ENCODE results near the gene HPCAL1. TPM values are rescaled to one million over a fixed set of nuclear protein-coding genes. Genes with fewer than 3 reads are reported as not detected.
"Not testable (repeated sequence)": the region's sequence is repeated elsewhere in the genome, so short reads cannot be mapped to it uniquely, and the experiment has no call there.

HPCAL1 gene
- total RNA-seq, 1 donor from 2014 or later: 9.0 TPM

DNA sequence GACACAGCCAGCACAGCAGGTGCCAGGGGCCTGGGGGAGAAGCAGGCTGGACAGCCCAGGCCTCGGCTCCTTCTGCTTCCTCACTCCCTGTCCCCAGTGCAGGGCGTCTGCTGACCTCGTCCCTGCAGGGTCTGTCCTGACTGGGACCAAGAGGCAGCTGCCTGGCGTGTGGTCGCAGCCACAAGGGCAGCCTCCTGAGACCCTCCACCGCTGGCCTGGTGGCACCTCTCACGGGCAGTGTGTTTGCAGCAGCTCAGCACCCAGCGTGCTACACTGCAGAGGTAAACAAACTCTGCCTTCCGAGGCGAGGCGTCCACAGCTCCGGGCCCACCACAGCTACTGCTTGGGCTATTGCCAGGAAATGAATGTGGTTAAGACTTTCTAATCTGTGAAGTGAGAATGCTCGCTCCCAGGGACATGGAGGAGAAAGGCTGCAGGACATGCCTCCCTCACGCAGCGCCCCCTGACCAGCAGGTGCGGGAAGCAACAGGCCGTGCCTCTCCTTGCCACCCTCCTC is 46.1 kb upstream of the HPCAL1 start:
- Histone ChIP-seq H3K36me3 (ENCODE audit: control insufficient read depth, insufficient read depth, low read length) (no peaks in the 10 kb centered on the region), H3K27me3 (ENCODE audit: control insufficient read depth, insufficient read depth, low read length) (peaks cover 10% of the 10 kb centered on the region), H3K4me3 (ENCODE audit: low read depth, low read length) (no peak overlapping the region)
- FAIRE-seq (no peak), DNase-seq (ENCODE audit: low read depth) (no peak)
- TF ChIP-seq, protein P1, sequence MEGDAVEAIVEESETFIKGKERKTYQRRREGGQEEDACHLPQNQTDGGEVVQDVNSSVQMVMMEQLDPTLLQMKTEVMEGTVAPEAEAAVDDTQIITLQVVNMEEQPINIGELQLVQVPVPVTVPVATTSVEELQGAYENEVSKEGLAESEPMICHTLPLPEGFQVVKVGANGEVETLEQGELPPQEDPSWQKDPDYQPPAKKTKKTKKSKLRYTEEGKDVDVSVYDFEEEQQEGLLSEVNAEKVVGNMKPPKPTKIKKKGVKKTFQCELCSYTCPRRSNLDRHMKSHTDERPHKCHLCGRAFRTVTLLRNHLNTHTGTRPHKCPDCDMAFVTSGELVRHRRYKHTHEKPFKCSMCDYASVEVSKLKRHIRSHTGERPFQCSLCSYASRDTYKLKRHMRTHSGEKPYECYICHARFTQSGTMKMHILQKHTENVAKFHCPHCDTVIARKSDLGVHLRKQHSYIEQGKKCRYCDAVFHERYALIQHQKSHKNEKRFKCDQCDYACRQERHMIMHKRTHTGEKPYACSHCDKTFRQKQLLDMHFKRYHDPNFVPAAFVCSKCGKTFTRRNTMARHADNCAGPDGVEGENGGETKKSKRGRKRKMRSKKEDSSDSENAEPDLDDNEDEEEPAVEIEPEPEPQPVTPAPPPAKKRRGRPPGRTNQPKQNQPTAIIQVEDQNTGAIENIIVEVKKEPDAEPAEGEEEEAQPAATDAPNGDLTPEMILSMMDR (IDR thresholded peaks at IDR 0.05; ENCODE audit: insufficient read depth, low read length, severe bottlenecking): no peak

DNA sequence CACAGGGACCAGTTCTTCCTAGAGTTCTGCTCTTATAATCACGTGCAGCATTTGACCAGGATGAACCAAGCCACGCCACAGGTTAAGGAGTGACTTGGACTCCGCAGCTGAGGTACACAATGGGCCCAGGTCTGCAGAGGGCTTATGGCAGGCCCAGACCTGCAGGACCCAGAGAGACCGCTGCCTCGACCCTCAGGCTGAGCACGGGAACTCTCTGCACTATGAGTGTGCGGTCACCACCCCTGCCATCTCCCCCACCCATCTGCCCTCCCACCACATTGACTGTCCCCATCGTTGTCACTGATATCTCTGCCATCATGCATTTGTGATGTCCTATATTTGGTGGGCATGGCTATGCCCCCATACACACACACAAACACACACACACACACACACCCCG is 45.7 kb upstream of the HPCAL1 start:
- Histone ChIP-seq H3K36me3 (ENCODE audit: control insufficient read depth, insufficient read depth, low read length) (no peaks in the 10 kb centered on the region), H3K27me3 (ENCODE audit: control insufficient read depth, insufficient read depth, low read length) (peaks cover 9% of the 10 kb centered on the region), H3K4me3 (ENCODE audit: low read depth, low read length) (no peak overlapping the region)
- no peak for DNase-seq (ENCODE audit: low read depth)
- no peak for FAIRE-seq
- TF ChIP-seq, protein P1 (IDR thresholded peaks at IDR 0.05; ENCODE audit: insufficient read depth, low read length, severe bottlenecking): no peak

GRCh38 chr2:10257500-10258147 is 45.1 kb upstream of the HPCAL1 start:
- TF ChIP-seq, protein P1 (IDR thresholded peaks at IDR 0.05; ENCODE audit: insufficient read depth, low read length, severe bottlenecking): no peak
- H3K4me3 ChIP-seq (ENCODE audit: low read depth, low read length): no peak overlapping the region
- H3K36me3 ChIP-seq (ENCODE audit: control insufficient read depth, insufficient read depth, low read length): no peaks in the 10 kb centered on the region
- H3K27me3 ChIP-seq (ENCODE audit: control insufficient read depth, insufficient read depth, low read length): peaks cover 9% of the 10 kb centered on the region
- FAIRE-seq (no peak), DNase-seq (ENCODE audit: low read depth) (no peak)

DNA sequence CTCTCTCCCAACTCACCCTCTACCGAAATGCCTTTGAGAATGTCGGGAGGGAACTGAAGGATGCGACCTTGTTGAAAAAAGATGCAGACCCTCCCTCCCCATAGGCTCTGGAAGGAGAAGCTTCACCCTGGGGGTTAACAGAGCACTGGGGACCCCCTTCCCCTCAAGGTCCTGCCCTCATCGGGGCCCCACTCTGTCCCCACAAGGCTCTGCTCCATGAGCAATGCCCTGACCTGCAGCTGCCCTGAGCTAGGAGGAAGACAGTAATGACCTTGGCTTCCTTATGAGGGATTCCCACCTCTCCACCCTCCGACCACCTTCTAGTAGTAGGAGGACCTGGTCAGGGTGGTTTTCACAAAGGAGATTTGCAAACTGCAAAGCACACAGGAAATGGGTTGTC is 44.4 kb upstream of the HPCAL1 start:
- peaks cover 9% of the 10 kb centered on the region for H3K27me3 ChIP-seq (ENCODE audit: control insufficient read depth, insufficient read depth, low read length)
- DNase-seq (ENCODE audit: low read depth) (no peak), FAIRE-seq (no peak)
- no peak overlapping the region for H3K4me3 ChIP-seq (ENCODE audit: low read depth, low read length)
- TF ChIP-seq, protein P1 (IDR thresholded peaks at IDR 0.05; ENCODE audit: insufficient read depth, low read length, severe bottlenecking): no peak
- H3K36me3 ChIP-seq (ENCODE audit: control insufficient read depth, insufficient read depth, low read length): no peaks in the 10 kb centered on the region

GRCh38 chr2:10258726-10259125 is 44.0 kb upstream of the HPCAL1 start:
- Histone ChIP-seq H3K4me3 (ENCODE audit: low read depth, low read length) (no peak overlapping the region), H3K36me3 (ENCODE audit: control insufficient read depth, insufficient read depth, low read length) (no peaks in the 10 kb centered on the region), H3K27me3 (ENCODE audit: control insufficient read depth, insufficient read depth, low read length) (peaks cover 9% of the 10 kb centered on the region)
- no peak for DNase-seq (ENCODE audit: low read depth)
- TF ChIP-seq, protein P1 (IDR thresholded peaks at IDR 0.05; ENCODE audit: insufficient read depth, low read length, severe bottlenecking): no peak
- FAIRE-seq: no peak

- Histone ChIP-seq H3K27me3 (ENCODE audit: control insufficient read depth, insufficient read depth, low read length) (peaks cover 9% of the 10 kb centered on the region), H3K36me3 (ENCODE audit: control insufficient read depth, insufficient read depth, low read length) (no peaks in the 10 kb centered on the region), H3K4me3 (ENCODE audit: low read depth, low read length) (no peak overlapping the region)
- FAIRE-seq: no peak
- TF ChIP-seq, protein P1 (IDR thresholded peaks at IDR 0.05; ENCODE audit: insufficient read depth, low read length, severe bottlenecking): no peak
- DNase-seq (ENCODE audit: low read depth): no peak
Measured at GRCh38 chr2:10260130-10260529, 42.6 kb upstream of the HPCAL1 start.

DNA sequence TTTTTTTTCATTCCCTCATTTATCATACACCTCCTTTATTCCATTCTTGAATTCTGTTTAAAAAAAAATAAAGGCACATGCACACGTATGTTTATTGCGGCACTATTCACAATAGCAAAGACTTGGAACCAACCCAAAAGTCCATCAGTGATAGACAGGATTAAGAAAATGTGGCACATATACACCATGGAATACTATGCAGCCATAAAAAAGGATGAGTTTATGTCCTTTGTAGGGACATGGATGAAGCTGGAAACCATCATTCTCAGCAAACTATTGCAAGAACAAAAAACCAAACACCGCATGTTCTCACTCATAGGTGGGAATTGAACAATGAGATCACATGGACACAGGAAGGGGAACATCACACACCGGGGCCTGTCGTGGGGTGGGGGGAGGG is 39.2 kb upstream of the HPCAL1 start:
- DNase-seq (ENCODE audit: low read depth); H3K36me3 ChIP-seq (ENCODE audit: control insufficient read depth, insufficient read depth, low read length); FAIRE-seq; H3K27me3 ChIP-seq (ENCODE audit: control insufficient read depth, insufficient read depth, low read length); H3K4me3 ChIP-seq (ENCODE audit: low read depth, low read length): not testable (repeated sequence)

All from bronchial epithelial cell (primary cell).